Coronary artery (tissue), 2 donors: ENCODE data around the gene TEKT5.

ENCODE experiments used
- DNase-seq: peaks from one replicate; pipeline ENCODE4 v3.0.0-alpha.2; 2017; ENCODE audit warnings: low spot score
- H3K27ac ChIP-seq, 2 donors: fragments of 200-600 bp; sonication (generic); one replicate each; pipeline ENCODE4 v1.5.1; 2016 to 2019
- H3K4me3 ChIP-seq: fragments of 200-600 bp; sonication (generic); 2 replicates; pipeline ENCODE4 v1.5.1; 2016; ENCODE audit warnings: mild to moderate bottlenecking, moderate library complexity
- TF ChIP-seq, protein P1 (sequence below): fragments of 200-600 bp; sonication (generic); IDR thresholded peaks from one replicate; pipeline ENCODE4 v1.5.1; 2019; ENCODE audit warnings: antibody characterized with exemption

The TEKT5 gene

DNA sequence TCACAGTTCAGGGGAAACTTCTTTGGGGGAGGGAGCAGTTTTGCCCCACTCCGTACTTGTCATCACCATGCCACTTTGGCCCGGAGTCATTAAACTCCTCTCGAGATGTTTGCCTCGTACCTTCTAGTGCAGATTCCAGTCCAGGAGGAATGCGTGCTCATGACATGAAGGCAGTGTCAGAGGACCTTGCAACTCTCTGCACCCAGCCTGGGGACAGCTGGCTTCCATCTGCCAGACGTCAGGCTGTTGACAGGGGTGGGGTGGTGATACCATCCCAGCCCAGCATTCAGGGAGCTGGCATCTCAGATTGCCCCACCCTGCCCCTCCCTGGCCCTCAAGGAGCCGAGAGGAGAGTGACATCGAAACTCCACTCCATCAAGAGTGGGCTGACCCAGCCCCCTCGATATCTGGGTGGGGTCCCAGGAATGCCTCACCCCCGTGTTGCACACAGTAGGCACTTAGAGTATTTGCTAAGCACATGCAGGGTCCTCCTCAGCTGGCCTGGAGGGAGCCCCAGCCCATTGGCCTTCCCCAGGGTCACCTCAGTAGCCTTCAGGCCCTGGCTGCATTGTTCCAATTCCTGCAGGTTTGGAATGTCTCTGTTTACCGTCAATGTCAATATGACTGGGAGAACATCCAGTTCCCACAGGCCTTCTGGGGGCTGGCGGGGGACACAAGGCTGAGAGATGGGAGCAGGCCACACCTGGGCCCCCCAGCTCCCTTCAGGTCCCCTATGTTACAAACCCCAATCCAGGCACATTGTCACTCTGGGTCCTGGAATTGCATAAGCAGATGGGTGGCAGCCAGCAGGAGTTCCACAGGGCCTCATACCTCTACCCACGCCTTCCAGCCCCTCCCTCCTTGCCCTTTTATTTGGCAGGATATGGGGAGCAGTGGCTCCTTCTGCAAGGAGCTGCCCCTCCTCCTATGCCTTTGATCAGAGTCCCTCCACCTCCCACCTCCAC, 93.0 kb downstream of the TEKT5 start:
- TF ChIP-seq, protein P1, sequence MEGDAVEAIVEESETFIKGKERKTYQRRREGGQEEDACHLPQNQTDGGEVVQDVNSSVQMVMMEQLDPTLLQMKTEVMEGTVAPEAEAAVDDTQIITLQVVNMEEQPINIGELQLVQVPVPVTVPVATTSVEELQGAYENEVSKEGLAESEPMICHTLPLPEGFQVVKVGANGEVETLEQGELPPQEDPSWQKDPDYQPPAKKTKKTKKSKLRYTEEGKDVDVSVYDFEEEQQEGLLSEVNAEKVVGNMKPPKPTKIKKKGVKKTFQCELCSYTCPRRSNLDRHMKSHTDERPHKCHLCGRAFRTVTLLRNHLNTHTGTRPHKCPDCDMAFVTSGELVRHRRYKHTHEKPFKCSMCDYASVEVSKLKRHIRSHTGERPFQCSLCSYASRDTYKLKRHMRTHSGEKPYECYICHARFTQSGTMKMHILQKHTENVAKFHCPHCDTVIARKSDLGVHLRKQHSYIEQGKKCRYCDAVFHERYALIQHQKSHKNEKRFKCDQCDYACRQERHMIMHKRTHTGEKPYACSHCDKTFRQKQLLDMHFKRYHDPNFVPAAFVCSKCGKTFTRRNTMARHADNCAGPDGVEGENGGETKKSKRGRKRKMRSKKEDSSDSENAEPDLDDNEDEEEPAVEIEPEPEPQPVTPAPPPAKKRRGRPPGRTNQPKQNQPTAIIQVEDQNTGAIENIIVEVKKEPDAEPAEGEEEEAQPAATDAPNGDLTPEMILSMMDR: no peak
- DNase-seq: no peak
- Histone ChIP-seq H3K27ac (no peak overlapping the region), H3K4me3 (no peak overlapping the region)

DNA sequence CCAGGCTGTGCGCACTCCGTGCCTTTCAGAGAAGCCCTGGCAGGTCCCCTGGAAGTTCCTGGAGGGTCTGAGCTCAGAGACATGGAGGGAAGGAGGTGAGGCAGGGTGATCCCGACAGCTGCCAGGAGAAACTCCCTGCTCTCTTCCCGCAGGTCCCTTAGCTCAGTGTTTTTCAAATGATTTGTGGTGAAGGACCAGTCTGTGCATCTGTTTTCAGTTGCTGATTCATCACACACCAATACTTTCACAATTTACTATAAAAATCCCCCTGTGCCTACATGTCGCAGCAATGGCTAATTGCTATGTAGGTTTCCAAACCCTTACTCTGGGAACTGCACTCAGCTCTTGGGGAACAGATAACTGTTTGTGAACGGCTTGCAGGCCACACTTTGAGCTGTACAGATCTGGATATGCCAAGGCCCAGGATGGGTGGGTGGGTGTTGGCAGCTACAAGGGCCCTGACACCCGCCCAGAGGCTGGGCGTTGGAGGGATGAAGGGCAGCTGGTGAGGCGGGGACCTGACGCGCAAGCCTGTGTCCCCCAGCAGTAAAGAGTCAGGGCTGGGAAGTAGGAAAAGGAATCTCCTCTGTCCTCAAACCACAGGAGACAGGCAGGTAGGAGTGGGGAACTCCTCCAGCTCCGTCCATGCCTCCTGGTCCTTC, 93.8 kb downstream of the TEKT5 start:
- no peak for DNase-seq
- Histone ChIP-seq H3K27ac (no peak overlapping the region), H3K4me3 (no peak overlapping the region)
- TF ChIP-seq, protein P1: no peak

DNA sequence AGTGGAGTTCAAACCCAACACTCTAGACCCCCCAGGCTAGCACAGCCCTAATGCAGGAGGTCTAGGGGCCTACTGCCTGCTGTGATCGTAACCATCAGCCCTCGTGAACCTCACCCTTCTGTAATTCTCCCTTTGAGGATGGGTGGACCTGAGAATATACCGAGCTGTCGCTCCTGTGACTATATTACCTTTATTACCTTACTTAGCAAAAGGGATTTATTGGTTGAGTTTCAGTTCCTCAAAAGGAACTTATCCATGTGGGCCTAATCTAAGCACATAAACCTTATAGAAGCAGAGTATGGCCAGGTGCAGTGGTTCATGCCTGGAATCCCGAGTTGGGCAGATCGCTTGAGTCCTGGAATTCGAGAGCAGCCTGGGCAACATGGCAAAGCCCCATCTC, 95.1 kb downstream of the TEKT5 start:
- DNase-seq: no peak
- H3K27ac ChIP-seq: no peak overlapping the region
- no peak overlapping the region for H3K4me3 ChIP-seq
- TF ChIP-seq, protein P1: no peak

DNA sequence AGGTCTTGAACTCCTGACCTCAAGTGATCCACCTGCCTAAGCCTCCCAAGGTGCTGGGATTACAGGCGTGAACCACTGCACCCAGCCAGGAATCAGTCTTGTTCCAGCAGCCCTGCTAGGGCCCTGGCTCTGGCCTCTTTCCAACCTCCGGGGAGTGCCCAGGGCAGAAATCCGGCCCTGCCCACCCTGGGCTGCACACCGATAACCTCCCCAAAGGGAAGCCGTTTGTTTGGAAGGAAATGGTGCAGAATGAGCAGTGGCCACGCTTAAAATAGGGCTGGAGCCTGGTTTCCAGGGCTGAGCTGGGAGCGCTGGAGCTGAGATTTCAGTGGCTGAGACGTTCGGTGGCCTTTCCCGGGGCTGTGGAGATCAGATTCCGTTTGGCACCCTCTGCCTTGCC, 96.6 kb downstream of the TEKT5 start:
- no peak overlapping the region for H3K4me3 ChIP-seq
- DNase-seq: no peak
- TF ChIP-seq, protein P1: no peak
- H3K27ac ChIP-seq: no peak overlapping the region

DNA sequence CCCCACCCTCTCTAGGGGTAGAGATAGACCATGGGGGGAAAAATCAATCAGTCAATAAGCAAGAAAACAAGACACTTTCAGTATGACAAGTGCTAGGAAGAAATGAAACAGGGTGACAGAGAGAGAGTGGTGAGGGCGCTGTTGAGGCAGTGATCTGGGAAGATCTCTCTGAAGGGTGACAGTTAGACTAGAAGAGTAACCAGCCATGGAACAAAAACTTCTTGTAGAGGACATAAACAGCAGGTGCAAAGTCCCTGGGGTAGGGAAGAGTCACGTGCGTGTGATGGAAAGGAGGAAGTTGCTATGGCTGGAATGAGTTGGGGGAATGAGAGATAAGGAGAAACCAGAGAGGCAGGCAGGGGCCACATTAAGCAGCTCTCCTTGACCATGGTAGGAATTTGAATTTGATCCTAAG, 97.5 kb downstream of the TEKT5 start:
- DNase-seq: no peak
- TF ChIP-seq, protein P1: no peak
- H3K4me3 ChIP-seq: no peak overlapping the region
- no peak overlapping the region for H3K27ac ChIP-seq

DNA sequence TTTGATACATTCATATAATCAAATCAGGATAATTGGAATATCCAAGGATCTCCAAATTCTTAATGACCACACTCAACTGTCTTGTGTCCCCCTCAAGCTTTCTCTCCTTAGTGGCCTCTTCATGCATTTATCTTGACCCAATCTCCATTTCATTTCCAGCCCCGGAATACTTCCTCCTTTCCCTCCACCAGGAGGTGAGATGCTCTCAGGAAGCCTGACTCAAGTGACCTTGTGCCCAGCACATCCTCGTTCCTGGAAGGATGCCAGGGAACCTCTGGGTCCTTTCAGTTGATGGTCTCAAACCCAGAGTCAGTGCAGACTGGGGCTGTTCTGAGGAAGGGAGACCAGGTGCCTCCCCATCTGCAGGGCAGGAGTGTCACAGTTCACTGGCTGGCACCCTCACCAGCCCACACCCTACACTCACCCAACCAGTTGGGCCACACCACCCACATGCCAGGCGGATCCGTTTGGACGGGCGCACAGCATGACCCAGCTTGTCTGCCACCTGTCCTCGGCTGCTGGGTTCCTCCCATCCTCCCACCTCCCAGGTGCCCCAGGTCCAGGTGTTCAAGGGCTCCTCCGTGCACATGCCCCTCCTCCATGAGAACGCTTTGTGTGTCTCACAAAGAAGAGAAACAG, 100.3 kb downstream of the TEKT5 start:
- TF ChIP-seq, protein P1: no peak
- H3K27ac ChIP-seq: no peak overlapping the region
- no peak overlapping the region for H3K4me3 ChIP-seq
- no peak for DNase-seq
